Stimulated activated CD8-positive, alpha-beta memory T cell treated with anti-CD3 and anti-CD28 coated beads, Interleukin-7, amount 100 ng/mL, for 24 hours (primary cell): ENCODE measurements around the gene TULP4.

Experiments used
- DNase-seq: peaks from one replicate; pipeline ENCODE4 v3.0.0-alpha.2; 2020; ENCODE audit warnings: low read depth

TULP4 gene

GRCh38 chr6:158559895-158560835 lies 247.9 kb downstream of the TULP4 start, which contains the start of gene TMEM181:
TSS of gene TMEM181 (plus strand) at chr6:158560091. CDS start at chr6:158560225, 134 bp downstream.
- DNase-seq, result peak; percentile 68

- DNase-seq, result no peak
These were observed 248.6 kb downstream of the TULP4 start for GRCh38 chr6:158560836-158561320.
